HG03575 (cell line): ENCODE results near the gene SLC31A1.
"Not testable (repeated sequence)": the region's sequence is repeated elsewhere in the genome, so short reads cannot be mapped to it uniquely, and the experiment has no call there.

ENCODE experiments used
- ATAC-seq: cut with Tn5 transposase; IDR thresholded peaks from one replicate; pipeline ENCODE4 v1.9.1; 2021; ENCODE audit not compliant: unreplicated experiment, insufficient number of reproducible peaks, low FRiP score; ENCODE audit errors: extremely low read depth

SLC31A1 gene

GRCh38 chr9:113219186-113219936, 2.0 kb upstream of the SLC31A1 start:
- peak; percentile 43 for ATAC-seq

DNA sequence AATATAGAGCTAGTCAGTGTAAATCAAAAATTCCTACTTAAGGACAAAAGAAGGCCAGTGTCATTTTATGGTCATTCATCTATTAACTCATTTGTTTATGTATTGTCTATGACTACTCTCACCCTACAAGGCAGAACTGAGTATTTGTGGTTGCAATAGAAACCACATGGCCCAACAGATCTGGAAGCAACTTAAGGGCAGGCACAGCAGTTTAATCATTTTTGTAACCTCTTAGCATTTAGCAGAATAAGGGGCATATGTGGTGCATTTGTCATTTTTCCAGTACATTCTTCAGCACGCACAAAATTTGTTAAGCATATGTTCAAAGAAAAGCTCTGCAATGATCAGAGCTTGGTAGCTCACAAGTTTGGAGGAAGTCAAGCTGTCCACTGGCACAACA, 1.4 kb upstream of the SLC31A1 start:
- peak; percentile 44 for ATAC-seq

GRCh38 chr9:113220467-113221002, 809 bp upstream of the SLC31A1 start:
- no peak for ATAC-seq

- ATAC-seq = no peak
These were observed 597 bp downstream of the SLC31A1 start for GRCh38 chr9:113221800-113222481.

GRCh38 chr9:113222482-113222841, 1.1 kb downstream of the SLC31A1 start:
- ATAC-seq = no peak

- no peak for ATAC-seq
These were observed 2.6 kb downstream of the SLC31A1 start for GRCh38 chr9:113223963-113224362.

DNA sequence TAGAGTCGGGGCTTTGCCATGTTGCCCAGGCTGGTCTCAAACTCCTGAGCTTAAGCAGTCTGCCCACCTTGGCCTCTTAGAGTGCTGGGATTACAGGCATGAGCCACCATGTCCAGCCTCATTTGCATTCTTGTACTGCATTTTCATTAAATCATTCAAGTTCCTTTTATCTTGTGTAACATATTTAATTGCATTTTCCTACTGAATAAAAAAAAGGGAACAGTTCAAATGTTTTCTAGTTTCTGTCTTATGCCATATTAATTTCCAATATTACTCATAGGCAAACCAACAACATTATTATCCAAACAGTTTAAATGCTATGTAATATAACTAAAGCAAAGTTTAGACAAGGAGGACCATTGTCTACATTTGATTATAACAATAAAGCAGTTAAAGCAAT, 6.1 kb downstream of the SLC31A1 start:
- no peak for ATAC-seq

- no peak for ATAC-seq
These were observed 6.9 kb downstream of the SLC31A1 start for GRCh38 chr9:113228130-113228665.

DNA sequence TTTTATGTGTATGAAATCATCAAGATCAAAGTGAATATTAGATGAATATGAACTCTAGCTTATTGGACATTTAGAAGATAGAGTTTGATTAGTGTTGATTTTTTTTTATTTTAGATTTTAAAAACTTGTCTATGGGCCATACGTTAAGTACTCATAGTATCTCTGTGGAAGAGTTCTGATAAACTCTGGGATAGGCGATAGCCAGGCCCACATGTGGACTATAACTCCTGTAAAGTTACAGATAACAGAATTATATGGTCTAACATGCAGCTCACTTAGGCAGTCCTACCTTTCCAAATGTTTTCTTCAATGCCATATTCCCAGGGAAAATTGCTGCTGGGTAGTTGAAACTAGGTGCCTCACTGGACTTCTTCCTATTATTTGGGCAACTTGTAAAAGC, 10.4 kb downstream of the SLC31A1 start:
- no peak for ATAC-seq

DNA sequence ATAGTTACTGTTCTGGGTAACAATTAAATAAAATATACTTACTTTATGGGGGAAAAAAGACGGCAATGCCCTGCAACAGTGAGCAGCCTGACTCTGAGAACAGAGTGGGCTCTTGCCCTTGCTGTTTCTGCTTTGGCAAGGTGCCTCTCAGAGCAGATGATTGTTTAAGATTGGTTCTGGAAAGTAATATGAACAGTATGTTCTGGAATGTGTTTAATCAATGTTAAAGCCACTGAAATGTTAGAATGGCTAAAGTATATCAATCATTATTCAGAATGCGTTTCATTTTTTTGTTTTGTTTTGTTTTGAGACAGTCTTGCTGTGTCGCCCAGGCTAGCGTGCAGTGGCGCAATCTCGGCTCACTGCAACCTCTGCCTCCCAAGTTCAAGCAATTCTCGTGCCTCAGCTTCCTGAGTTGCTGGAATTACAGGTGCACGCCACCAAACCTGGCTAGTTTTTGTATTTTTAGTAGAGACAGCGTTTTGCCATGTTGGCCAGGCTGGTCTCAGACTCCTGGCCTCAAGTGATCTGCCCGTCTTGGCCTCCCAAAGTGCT, 14.4 kb downstream of the SLC31A1 start:
- not testable (repeated sequence) for ATAC-seq

DNA sequence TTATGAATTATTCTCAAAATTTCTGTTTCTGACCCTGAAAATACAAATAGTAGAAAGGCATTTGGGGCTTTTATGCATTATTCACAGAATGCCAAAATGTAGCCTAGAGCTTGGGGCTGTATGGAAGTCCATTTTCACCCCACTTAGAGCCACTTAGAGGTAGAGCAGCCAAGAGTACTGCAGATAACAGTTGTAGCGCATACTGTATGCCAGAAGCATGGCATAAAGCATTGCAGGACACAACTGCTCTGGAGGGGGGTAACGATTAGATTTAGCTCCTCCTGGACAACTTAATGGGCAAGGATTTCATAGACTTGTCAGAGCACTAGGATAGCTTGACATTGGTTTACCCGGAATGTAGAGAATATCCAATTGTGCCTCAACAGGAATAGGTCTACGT, 15.7 kb downstream of the SLC31A1 start:
- ATAC-seq = no peak

DNA sequence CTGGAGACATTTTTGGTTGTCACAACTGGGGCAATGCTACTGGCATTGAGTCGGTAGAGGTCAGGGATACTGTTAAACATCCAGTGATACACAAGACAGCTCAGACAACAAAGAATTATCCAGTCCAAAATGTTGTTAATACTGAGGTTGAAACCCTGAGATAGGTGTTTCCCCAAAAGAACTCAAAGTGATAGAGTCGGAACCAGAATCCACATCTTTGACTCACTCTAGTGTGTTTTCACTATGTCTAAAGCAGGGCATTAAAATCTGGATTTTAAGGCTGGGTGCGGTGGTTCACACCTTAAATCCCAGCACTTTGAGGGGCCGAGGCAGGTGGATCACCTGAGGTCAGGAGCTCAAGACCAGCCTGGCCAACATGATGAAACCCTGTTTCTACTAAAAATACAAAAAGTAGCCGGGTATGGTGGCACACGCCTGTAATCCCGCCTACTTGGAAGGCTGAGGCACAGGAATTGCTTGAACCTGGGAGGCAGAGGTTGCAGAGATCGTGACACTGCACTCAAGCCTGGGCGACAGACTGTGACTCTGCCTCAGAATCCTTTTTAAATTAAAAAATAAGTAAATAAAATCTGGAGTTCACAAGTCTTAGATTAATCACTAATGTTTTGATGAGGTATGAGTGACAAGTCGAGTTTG, 17.0 kb downstream of the SLC31A1 start:
- no peak for ATAC-seq

- no peak for ATAC-seq
These were observed 17.5 kb downstream of the SLC31A1 start for GRCh38 chr9:113238859-113239232.

DNA sequence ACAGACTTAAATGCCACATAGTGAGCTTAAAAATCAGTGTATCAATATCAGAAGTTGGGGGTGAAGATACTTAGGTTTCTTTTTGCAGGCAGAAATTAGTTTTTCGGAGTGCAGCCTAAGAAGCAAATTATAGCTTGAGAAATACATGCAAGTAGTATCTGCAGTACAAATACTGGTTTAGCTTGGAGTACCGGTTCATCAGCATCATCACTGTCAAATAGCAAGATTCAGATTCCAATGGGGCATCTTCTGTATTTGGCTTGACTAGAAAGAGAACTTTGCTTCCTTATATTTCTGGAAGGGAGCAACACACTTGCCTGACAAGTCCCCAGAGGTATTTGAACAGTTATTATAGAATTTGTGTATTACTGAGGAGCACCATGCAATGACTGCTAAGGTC, 19.8 kb downstream of the SLC31A1 start:
- ATAC-seq = no peak

DNA sequence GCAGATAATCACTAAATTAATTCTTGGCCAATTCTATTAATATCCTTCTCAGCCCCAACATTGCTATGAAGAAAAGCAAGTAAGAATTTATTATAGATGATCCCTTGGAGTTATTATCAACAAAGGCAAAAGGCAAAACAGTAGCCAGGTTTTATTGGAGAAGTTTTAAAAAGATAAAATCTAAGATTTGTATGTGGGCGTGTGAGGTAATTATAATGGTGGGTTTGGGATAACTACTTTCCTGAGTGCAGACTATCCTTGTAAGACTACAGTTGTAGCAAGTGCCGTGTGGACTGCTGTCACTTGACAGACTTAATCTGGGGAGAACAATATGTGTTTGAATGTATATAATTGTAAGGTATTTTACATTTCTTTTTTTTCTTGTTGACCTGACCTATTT, 23.2 kb downstream of the SLC31A1 start:
- no peak for ATAC-seq

DNA sequence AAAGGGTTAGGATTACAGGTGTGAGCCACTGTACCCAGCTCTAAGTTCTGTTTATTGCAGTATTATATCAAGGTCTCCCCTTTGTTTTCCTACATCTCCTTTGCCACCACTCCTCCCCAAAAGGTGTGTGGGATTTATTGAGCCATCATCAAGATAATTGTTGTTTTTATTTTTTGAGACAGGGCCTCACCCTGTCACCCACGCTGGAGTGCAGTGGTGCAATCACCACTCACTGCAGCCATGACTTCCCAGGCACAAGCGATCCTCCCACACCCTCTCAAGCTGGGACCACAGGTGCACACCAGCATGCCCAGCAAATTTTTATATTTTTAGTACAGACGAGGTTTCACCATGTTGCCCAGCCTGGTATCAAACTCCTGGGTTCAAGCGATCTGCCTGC, 24.6 kb downstream of the SLC31A1 start:
- no peak for ATAC-seq

- ATAC-seq = no peak
These were observed 25.6 kb downstream of the SLC31A1 start for GRCh38 chr9:113246928-113247327.

- no peak for ATAC-seq
These were observed 26.3 kb downstream of the SLC31A1 start for GRCh38 chr9:113247640-113248039.

- ATAC-seq = not testable (repeated sequence)
These were observed 28.3 kb downstream of the SLC31A1 start for GRCh38 chr9:113249661-113250060.
